Measurements from ENCODE around the gene SUN2. TPM values are rescaled to one million over a fixed set of nuclear protein-coding genes. Genes with fewer than 3 reads are reported as not detected.
A peak's percentile ranks its signal among the peaks of the same experiment; 100 is the strongest.

The SUN2 gene
- total and polyA plus RNA-seq, 7 experiments from 2014 or later = 397 to 977 (median 558) TPM

DNA sequence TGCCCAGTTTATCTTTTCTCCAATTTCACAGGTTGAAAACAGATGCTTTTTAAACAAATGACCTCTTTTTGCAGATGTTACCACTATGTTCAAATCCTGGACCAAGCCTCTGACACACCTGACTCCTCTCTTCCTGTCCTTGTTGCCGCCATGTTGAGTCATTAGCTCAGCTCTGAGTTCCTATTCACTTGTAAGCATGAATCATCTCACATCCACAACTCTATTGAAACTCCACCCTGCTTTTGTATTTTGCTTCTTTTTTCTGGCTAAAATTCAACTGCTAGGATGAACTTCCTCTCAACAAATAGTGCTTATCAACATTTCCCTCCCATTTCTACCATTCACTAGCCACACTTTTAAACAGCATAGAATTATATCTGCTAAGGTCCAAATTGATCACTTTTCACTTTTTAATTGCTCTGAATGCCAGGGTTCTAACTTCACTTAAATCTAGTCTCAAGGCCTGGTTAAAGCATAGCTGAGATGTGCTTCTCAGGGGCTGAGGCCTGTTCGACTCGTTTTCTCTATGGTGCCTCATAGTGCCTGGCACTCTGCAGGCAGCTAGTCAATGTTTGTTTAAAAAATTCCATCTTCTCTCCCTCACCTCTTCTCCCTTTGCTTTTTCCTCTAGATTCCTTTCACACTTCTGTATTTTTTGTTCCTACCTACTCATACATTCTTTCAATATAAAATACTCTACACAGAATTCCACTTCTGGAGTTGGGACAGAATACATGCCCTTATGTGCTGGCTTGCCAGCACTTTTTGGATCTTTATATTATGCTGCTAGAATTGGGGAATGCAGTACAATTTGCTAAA is 59.0 kb downstream of the SUN2 start:
- Histone ChIP-seq H3K27ac (ENCODE audit: low read depth, low read length) (peak overlapping the region; percentile 47), H3K36me3 (ENCODE audit: control insufficient read depth in 2 of 3, insufficient read depth in 3 of 3, low read length in 3 of 3) (peaks cover 0 to 8% (median 0%) of the 10 kb centered on the region in 3 experiments), H3K4me1 (ENCODE audit: control insufficient read depth in 2 of 2, insufficient read depth in 2 of 2, low read length in 2 of 2) (peaks cover 30 to 34% of the 10 kb centered on the region in 2 donors), H3K9me3 (ENCODE audit: control insufficient read depth in 2 of 3, low read length in 3 of 3) (no peaks in the 10 kb centered on the region), H3K27me3 (ENCODE audit: control insufficient read depth in 2 of 2, insufficient read depth in 2 of 2, low read length in 2 of 2) (no peaks in the 10 kb centered on the region), H3K4me3 (ENCODE audit: low read length) (no peak overlapping the region)
- ATAC-seq = no peak
- Mint-ChIP-seq H3K9me3 (no peaks in the 10 kb centered on the region), H3K4me3 (peak overlapping the region; percentile 14 to 94 (median 70)), H3K27me3 (no peaks in the 10 kb centered on the region), H3K4me1 (peaks cover 47 to 81% (median 68%) of the 10 kb centered on the region in 7 donors), H3K36me3 (peaks cover 0 to 34% (median 3%) of the 10 kb centered on the region in 5 donors), H3K27ac (peak overlapping the region; percentile 44 to 100 (median 84))
- intact Hi-C loops (cut with micrococcal nuclease) = loop anchor here in 1 of 2 donors (5.0 kb wide), 1 partner anchor 190 kb away; the partner anchor contains the start of gene DDX17
- ChIA-PET POLR2A (interaction anchor here (0.8 to 4.4 kb wide), 4 partner anchors 9 to 36 kb away, joined by 4 to 32 read pairs (median 6); partner anchors contain the start of genes GTPBP1 and TOMM22), CTCF (interaction anchor here (0.6 to 4.1 kb wide), 4 partner anchors 9 to 519 kb away, joined by 3 to 22 read pairs (median 4); partner anchors contain the start of gene TOMM22)
- DNase-seq = peak in 1 of 9 donors; percentile 25

DNA sequence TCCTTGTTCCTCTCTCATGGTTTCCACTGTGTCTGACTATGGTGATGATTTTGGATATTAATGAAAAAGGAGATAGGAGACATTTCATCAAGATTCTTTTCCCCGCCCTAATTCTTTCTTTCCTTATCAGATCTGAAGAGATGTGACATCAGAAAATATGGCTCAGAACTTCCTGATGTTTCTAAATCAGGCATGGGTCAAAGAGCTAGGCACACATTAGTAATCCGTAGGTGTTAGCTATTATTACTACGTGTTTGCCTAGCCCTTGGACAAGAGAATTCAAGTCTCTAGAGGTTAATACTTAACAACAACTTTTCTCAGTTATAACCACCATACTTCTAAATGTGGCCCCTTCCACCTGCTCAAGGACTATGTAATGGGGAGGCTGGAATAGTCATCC is 60.9 kb downstream of the SUN2 start:
- POLR2A ChIA-PET = interaction anchor here (1.1 to 1.5 kb wide), 2 partner anchors 13 to 57 kb away, joined by 3 to 8 read pairs; partner anchors contain the start of gene TOMM22
- no peak overlapping the region for H3K4me3 ChIP-seq (ENCODE audit: low read length)

DNA sequence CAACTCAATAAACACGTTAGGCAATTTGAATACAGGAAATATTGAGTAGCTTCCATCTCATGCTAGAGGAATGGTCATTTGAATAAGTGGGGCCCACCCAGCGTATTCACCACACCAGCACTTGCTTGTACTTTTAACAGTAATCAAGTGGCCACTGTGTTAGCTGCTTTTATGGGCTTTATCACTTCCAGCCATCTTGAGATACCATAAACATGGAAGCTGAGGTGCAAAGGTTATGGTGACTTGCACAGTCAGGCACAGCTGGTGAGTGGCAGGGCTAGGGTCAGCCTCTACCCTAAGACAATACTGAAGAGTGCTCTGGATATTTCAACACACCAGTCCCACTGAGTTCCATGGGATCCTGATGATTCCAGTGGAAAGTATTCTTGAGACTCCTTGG is 61.7 kb downstream of the SUN2 start:
- Mint-ChIP-seq H3K27me3 (no peaks in the 10 kb centered on the region), H3K9me3 (no peaks in the 10 kb centered on the region), H3K27ac (peak overlapping the region in 3 of 9 donors; percentile 3 to 44 (median 16)), H3K4me3 (no peak overlapping the region), H3K4me1 (peaks cover 35 to 61% (median 54%) of the 10 kb centered on the region in 7 donors), H3K36me3 (peaks cover 0 to 33% (median 3%) of the 10 kb centered on the region in 5 donors)
- ChIA-PET CTCF (no interaction called here), POLR2A (interaction anchor here (0.6 to 1.0 kb wide), 3 partner anchors 10 to 300 kb away, joined by 3 read pairs; no protein-coding TSS in a partner anchor)
- no peak overlapping the region for H3K4me3 ChIP-seq (ENCODE audit: low read length)
- H3K27me3 ChIP-seq (ENCODE audit: control insufficient read depth in 2 of 2, insufficient read depth in 2 of 2, low read length in 2 of 2) = no peaks in the 10 kb centered on the region
- ATAC-seq = no peak
- peaks cover 18% of the 10 kb centered on the region in 2 donors for H3K4me1 ChIP-seq (ENCODE audit: control insufficient read depth in 2 of 2, insufficient read depth in 2 of 2, low read length in 2 of 2)
- no peak overlapping the region for H3K27ac ChIP-seq (ENCODE audit: low read depth, low read length)
- intact Hi-C loops (cut with micrococcal nuclease) = no loop called here
- H3K9me3 ChIP-seq (ENCODE audit: control insufficient read depth in 2 of 3, low read length in 3 of 3) = no peaks in the 10 kb centered on the region
- DNase-seq = no peak
- peaks cover 0 to 20% (median 0%) of the 10 kb centered on the region in 3 experiments for H3K36me3 ChIP-seq (ENCODE audit: control insufficient read depth in 2 of 3, insufficient read depth in 3 of 3, low read length in 3 of 3)

More for the DNA sequence above, 60.9 kb downstream of the SUN2 start:
- no peaks in the 10 kb centered on the region for H3K9me3 Mint-ChIP-seq
- Histone ChIP-seq H3K4me1 (ENCODE audit: control insufficient read depth in 2 of 2, insufficient read depth in 2 of 2, low read length in 2 of 2) (peaks cover 26 to 27% of the 10 kb centered on the region in 2 donors), H3K27me3 (ENCODE audit: control insufficient read depth in 2 of 2, insufficient read depth in 2 of 2, low read length in 2 of 2) (no peaks in the 10 kb centered on the region), H3K9me3 (ENCODE audit: control insufficient read depth in 2 of 3, low read length in 3 of 3) (no peaks in the 10 kb centered on the region), H3K36me3 (ENCODE audit: control insufficient read depth in 2 of 3, insufficient read depth in 3 of 3, low read length in 3 of 3) (peaks cover 0 to 13% (median 0%) of the 10 kb centered on the region in 3 experiments), H3K27ac (ENCODE audit: low read depth, low read length) (no peak overlapping the region)
- H3K27me3 Mint-ChIP-seq = no peaks in the 10 kb centered on the region
- peaks cover 0 to 38% (median 3%) of the 10 kb centered on the region in 5 donors for H3K36me3 Mint-ChIP-seq
- CTCF ChIA-PET = no interaction called here
- peaks cover 44 to 70% (median 63%) of the 10 kb centered on the region in 7 donors for H3K4me1 Mint-ChIP-seq
- ATAC-seq (no peak), DNase-seq (no peak)
- intact Hi-C loops (cut with micrococcal nuclease) = loop anchor here in 1 of 2 donors (5.0 kb wide), 1 partner anchor 188 kb away; the partner anchor contains the start of gene DDX17
- peak overlapping the region in 6 of 9 donors; percentile 5 to 72 (median 15) for H3K27ac Mint-ChIP-seq
- H3K4me3 Mint-ChIP-seq = peak overlapping the region in 2 of 10 donors; percentile 5 to 14

DNA sequence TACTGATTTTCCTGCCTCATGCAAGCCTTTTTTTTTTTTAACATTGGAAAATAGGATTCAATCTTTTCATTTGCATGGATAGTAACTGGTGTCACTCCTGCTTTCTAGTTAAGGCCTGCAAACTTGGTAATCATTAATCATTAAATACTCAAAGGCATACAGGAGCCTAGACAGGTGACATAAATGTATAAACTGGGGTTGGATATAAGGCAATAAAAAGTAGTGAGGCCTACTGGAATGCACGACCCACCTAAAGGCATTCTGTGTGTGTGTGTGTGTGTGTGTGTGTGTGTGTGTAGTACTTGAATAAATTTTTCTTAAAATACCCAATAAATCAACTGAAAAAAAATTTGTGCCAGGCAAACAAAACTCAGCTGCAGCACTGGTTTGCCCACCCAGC is 66.1 kb downstream of the SUN2 start:
- Histone ChIP-seq H3K27ac (ENCODE audit: low read depth, low read length) (no peak overlapping the region), H3K27me3 (ENCODE audit: control insufficient read depth in 2 of 2, insufficient read depth in 2 of 2, low read length in 2 of 2) (no peaks in the 10 kb centered on the region), H3K4me3 (ENCODE audit: low read length) (no peak overlapping the region), H3K9me3 (ENCODE audit: control insufficient read depth in 2 of 3, low read length in 3 of 3) (no peaks in the 10 kb centered on the region), H3K4me1 (ENCODE audit: control insufficient read depth in 2 of 2, insufficient read depth in 2 of 2, low read length in 2 of 2) (no peaks in the 10 kb centered on the region), H3K36me3 (ENCODE audit: control insufficient read depth in 2 of 3, insufficient read depth in 3 of 3, low read length in 3 of 3) (peaks cover 0 to 64% (median 14%) of the 10 kb centered on the region in 3 experiments)
- H3K4me3 Mint-ChIP-seq = no peak overlapping the region
- ChIA-PET CTCF (interaction anchor here (0.6 kb wide), 1 partner anchor 35 kb away, joined by 3 read pairs; no protein-coding TSS in a partner anchor), POLR2A (interaction anchor here (1.0 kb wide), 1 partner anchor 8 kb away, joined by 4 read pairs; the partner anchor contains the start of gene TOMM22)
- H3K9me3 Mint-ChIP-seq = no peaks in the 10 kb centered on the region
- intact Hi-C loops (cut with micrococcal nuclease) = no loop called here
- H3K36me3 Mint-ChIP-seq = peaks cover 0 to 31% (median 4%) of the 10 kb centered on the region in 5 donors
- peaks cover 9 to 24% (median 21%) of the 10 kb centered on the region in 7 donors for H3K4me1 Mint-ChIP-seq
- no peak for ATAC-seq
- H3K27ac Mint-ChIP-seq = no peak overlapping the region
- DNase-seq = no peak
- H3K27me3 Mint-ChIP-seq = no peaks in the 10 kb centered on the region

DNA sequence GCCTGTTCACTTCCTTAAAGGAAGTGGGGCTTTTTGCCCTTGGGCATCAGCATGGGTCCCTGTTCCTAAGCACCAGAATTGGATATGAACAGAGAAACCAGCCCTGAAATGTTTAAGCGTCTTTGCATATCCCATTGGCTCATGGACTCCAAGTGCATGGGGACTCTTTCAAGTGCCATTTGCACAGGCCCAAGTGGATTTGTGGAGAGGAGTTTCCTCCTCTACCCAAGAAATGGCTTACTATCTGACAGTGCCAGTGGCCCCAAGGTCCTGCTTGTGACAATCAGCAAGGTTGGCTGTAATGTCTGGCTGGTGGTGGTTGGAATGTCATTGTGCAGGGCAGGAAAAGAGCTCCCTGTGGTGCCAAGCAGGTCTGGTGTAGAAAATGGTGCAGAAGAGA is 70.0 kb downstream of the SUN2 start:
- CTCF ChIA-PET = no interaction called here
- Histone ChIP-seq H3K4me1 (ENCODE audit: control insufficient read depth in 2 of 2, insufficient read depth in 2 of 2, low read length in 2 of 2) (peaks cover 5 to 11% of the 10 kb centered on the region in 2 donors), H3K4me3 (ENCODE audit: low read length) (no peak overlapping the region), H3K27ac (ENCODE audit: low read depth, low read length) (no peak overlapping the region), H3K9me3 (ENCODE audit: control insufficient read depth in 2 of 3, low read length in 3 of 3) (no peaks in the 10 kb centered on the region), H3K27me3 (ENCODE audit: control insufficient read depth in 2 of 2, insufficient read depth in 2 of 2, low read length in 2 of 2) (no peaks in the 10 kb centered on the region), H3K36me3 (ENCODE audit: control insufficient read depth in 2 of 3, insufficient read depth in 3 of 3, low read length in 3 of 3) (peaks cover 0 to 72% (median 18%) of the 10 kb centered on the region in 3 experiments)
- DNase-seq (no peak), ATAC-seq (no peak)
- H3K27me3 Mint-ChIP-seq = no peaks in the 10 kb centered on the region
- POLR2A ChIA-PET = interaction anchor here (0.7 to 1.2 kb wide), 2 partner anchors 13 to 74 kb away, joined by 3 to 5 read pairs; no protein-coding TSS in a partner anchor
- peaks cover 0 to 2% (median 0%) of the 10 kb centered on the region in 11 donors for H3K9me3 Mint-ChIP-seq
- no peak overlapping the region for H3K4me3 Mint-ChIP-seq
- H3K27ac Mint-ChIP-seq = peak overlapping the region in 3 of 9 donors; percentile 3 to 69 (median 25)
- peaks cover 12 to 28% (median 24%) of the 10 kb centered on the region in 7 donors for H3K4me1 Mint-ChIP-seq
- peaks cover 0 to 32% (median 17%) of the 10 kb centered on the region in 5 donors for H3K36me3 Mint-ChIP-seq
- intact Hi-C loops (cut with micrococcal nuclease) = no loop called here

DNA sequence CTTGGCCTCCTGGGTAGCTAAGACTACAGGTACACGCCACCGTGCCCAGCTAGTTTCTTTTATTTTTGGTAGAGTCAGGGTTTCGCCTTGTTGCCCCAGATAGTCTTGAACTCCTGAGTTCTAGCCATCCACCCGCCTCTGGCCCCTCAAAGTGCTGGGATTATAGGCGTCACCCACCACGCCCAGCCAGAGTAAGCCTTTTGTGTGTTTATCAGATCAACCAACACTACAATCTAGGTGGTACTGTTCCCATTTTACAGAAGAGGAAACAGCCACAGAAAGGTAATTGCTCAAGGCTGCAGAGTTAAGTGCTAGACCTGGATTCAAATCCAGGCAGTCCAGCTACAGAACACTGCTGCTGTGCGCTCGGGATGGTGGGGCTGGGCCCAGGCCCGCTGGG is 70.9 kb downstream of the SUN2 start:
- Histone ChIP-seq H3K9me3 (ENCODE audit: control insufficient read depth in 2 of 3, low read length in 3 of 3) (no peaks in the 10 kb centered on the region), H3K27ac (ENCODE audit: low read depth, low read length) (no peak overlapping the region), H3K4me3 (ENCODE audit: low read length) (no peak overlapping the region), H3K27me3 (ENCODE audit: control insufficient read depth in 2 of 2, insufficient read depth in 2 of 2, low read length in 2 of 2) (no peaks in the 10 kb centered on the region), H3K4me1 (ENCODE audit: control insufficient read depth in 2 of 2, insufficient read depth in 2 of 2, low read length in 2 of 2) (peaks cover 5 to 11% of the 10 kb centered on the region in 2 donors), H3K36me3 (ENCODE audit: control insufficient read depth in 2 of 3, insufficient read depth in 3 of 3, low read length in 3 of 3) (peaks cover 0 to 72% (median 18%) of the 10 kb centered on the region in 3 experiments)
- Mint-ChIP-seq H3K27ac (peak overlapping the region in 3 of 9 donors; percentile 25 to 53 (median 28)), H3K4me1 (peaks cover 12 to 28% (median 24%) of the 10 kb centered on the region in 7 donors), H3K4me3 (no peak overlapping the region), H3K9me3 (peaks cover 0 to 2% (median 0%) of the 10 kb centered on the region in 11 donors), H3K36me3 (peaks cover 0 to 32% (median 17%) of the 10 kb centered on the region in 5 donors), H3K27me3 (no peaks in the 10 kb centered on the region)
- DNase-seq (no peak), ATAC-seq (no peak)
- intact Hi-C loops (cut with micrococcal nuclease) = loop anchor here in 1 of 2 donors (5.0 kb wide), 1 partner anchor 183 kb away; no protein-coding TSS in a partner anchor
- ChIA-PET CTCF (no interaction called here), POLR2A (interaction anchor here (1.1 kb wide), 1 partner anchor 9 kb away, joined by 3 read pairs; no protein-coding TSS in a partner anchor)
